Astrocyte (in vitro differentiated cells and primary cell): ENCODE results near the gene LRPAP1. TPM values are rescaled to one million over a fixed set of nuclear protein-coding genes. Genes with fewer than 3 reads are reported as not detected.
"Not testable (repeated sequence)": the region's sequence is repeated elsewhere in the genome, so short reads cannot be mapped to it uniquely, and the experiment has no call there.

ENCODE experiments used
- DNase-seq: peaks from one replicate; pipeline ENCODE4 v3.0.0-alpha.2; 2010; ENCODE audit warnings: low read depth
- FAIRE-seq: peaks from 2 replicates; lab custom pipeline; 2011; peaks lifted over from hg19 to GRCh38; lab: Jason Lieb, UNC
- H2AFZ ChIP-seq: 2 replicates; pipeline ENCODE4 v1.6.0; 2012; ENCODE audit warnings: low read depth, low read length, inconsistent platforms
- H3K27ac ChIP-seq: 2 replicates; pipeline ENCODE4 v1.5.1; 2011; ENCODE audit warnings: low read depth, low read length, inconsistent platforms
- H3K27me3 ChIP-seq: 2 replicates; pipeline ENCODE4 v1.6.0; 2011; ENCODE audit warnings: low read length, inconsistent platforms; ENCODE audit not compliant: insufficient read depth
- H3K36me3 ChIP-seq: 2 replicates; pipeline ENCODE4 v1.5.1; 2011; ENCODE audit warnings: low read length, inconsistent platforms; ENCODE audit not compliant: insufficient read depth
- H3K4me1 ChIP-seq: 2 replicates; pipeline ENCODE4 v1.5.1; 2011; ENCODE audit warnings: low read length, inconsistent platforms; ENCODE audit not compliant: insufficient read depth
- H3K4me2 ChIP-seq: 2 replicates; pipeline ENCODE4 v1.6.0; 2012; ENCODE audit warnings: low read length, inconsistent platforms
- H3K4me3 ChIP-seq: 2 replicates; pipeline ENCODE4 v1.5.1; 2011; ENCODE audit warnings: low read depth, mild to moderate bottlenecking, low read length, inconsistent platforms; ENCODE audit not compliant: insufficient read depth
- H3K79me2 ChIP-seq: 2 replicates; pipeline ENCODE4 v1.6.0; 2012; ENCODE audit warnings: mild to moderate bottlenecking, low read length, inconsistent platforms; ENCODE audit not compliant: insufficient read depth
- H3K9ac ChIP-seq: 2 replicates; pipeline ENCODE4 v1.6.0; 2012; ENCODE audit warnings: mild to moderate bottlenecking, low read length, inconsistent platforms
- H3K9me3 ChIP-seq: 2 replicates; pipeline ENCODE4 v1.5.1; 2012; ENCODE audit warnings: low read depth, mild to moderate bottlenecking, low read length, inconsistent platforms; ENCODE audit not compliant: insufficient read depth
- H4K20me1 ChIP-seq: 2 replicates; pipeline ENCODE4 v1.6.0; 2012; ENCODE audit warnings: low read length, inconsistent platforms; ENCODE audit not compliant: insufficient read depth
- H3K27ac Mint-ChIP-seq: one replicate; pipeline ENCODE4 v1.8.0; 2021; ENCODE audit warnings: mild to moderate bottlenecking, mixed read lengths; ENCODE audit not compliant: unreplicated experiment
- H3K27me3 Mint-ChIP-seq: one replicate; pipeline ENCODE4 v1.8.0; 2021; ENCODE audit warnings: low read depth, mixed read lengths; ENCODE audit not compliant: unreplicated experiment
- H3K36me3 Mint-ChIP-seq: one replicate; pipeline ENCODE4 v1.8.0; 2021; ENCODE audit warnings: low read depth, mixed read lengths; ENCODE audit not compliant: unreplicated experiment
- H3K4me1 Mint-ChIP-seq: one replicate; pipeline ENCODE4 v1.8.0; 2021; ENCODE audit warnings: low read depth, mixed read lengths; ENCODE audit not compliant: unreplicated experiment
- H3K4me3 Mint-ChIP-seq: one replicate; pipeline ENCODE4 v1.8.0; 2021; ENCODE audit warnings: mild to moderate bottlenecking, moderate library complexity, mixed read lengths; ENCODE audit not compliant: unreplicated experiment
- H3K9me3 Mint-ChIP-seq: one replicate; pipeline ENCODE4 v1.8.0; 2021; ENCODE audit warnings: mild to moderate bottlenecking, mixed read lengths; ENCODE audit not compliant: unreplicated experiment
- CTCF ChIP-seq: IDR thresholded peaks from 2 replicates; pipeline ENCODE4 v1.5.1; 2011; ENCODE audit warnings: low read depth, mild to moderate bottlenecking, inconsistent platforms, low read length, moderate library complexity; ENCODE audit not compliant: insufficient read depth
- EZH2 ChIP-seq: IDR thresholded peaks from 2 replicates; pipeline ENCODE4 v1.6.1; 2012; ENCODE audit warnings: mild to moderate bottlenecking, low read length, inconsistent platforms; ENCODE audit not compliant: insufficient read depth
- total RNA-seq: library from RNA; stranded (reverse); gene quantifications from 2 replicates; pipeline ENCODE4 v1.2.1, GENCODE V29; 2021

Gene LRPAP1
- total RNA-seq, 1 donor from 2014 or later = 191 TPM

- Mint-ChIP-seq H3K36me3 (peaks cover 35% of the 10 kb centered on the region), H3K9me3 (no peaks in the 10 kb centered on the region), H3K27ac (no peak overlapping the region), H3K27me3 (no peaks in the 10 kb centered on the region), H3K4me3 (no peak overlapping the region), H3K4me1 (no peaks in the 10 kb centered on the region)
- H3K4me2 ChIP-seq = no peak overlapping the region
- H3K4me1 ChIP-seq = no peaks in the 10 kb centered on the region
- no peak overlapping the region for H2AFZ ChIP-seq
- no peaks in the 10 kb centered on the region for H3K9me3 ChIP-seq
- H3K79me2 ChIP-seq = no peaks in the 10 kb centered on the region
- H3K36me3 ChIP-seq = peaks cover 12% of the 10 kb centered on the region
- TF ChIP-seq CTCF (no peak), EZH2 (no peak)
- no peaks in the 10 kb centered on the region for H3K27me3 ChIP-seq
- no peak overlapping the region for H3K9ac ChIP-seq
- DNase-seq (no peak), FAIRE-seq (no peak)
- H3K4me3 ChIP-seq = no peak overlapping the region
- H4K20me1 ChIP-seq = peaks cover 31% of the 10 kb centered on the region
- H3K27ac ChIP-seq = no peak overlapping the region
Observed at GRCh38 chr4:3512279-3512678, 19.9 kb downstream of the LRPAP1 start.

GRCh38 chr4:3511601-3512000, 20.6 kb downstream of the LRPAP1 start:
- not testable (repeated sequence) for H3K9me3 ChIP-seq, H3K4me3 ChIP-seq, H2AFZ ChIP-seq, H3K4me1 ChIP-seq, H3K27ac Mint-ChIP-seq, H3K27me3 ChIP-seq, H3K27ac ChIP-seq, H3K79me2 ChIP-seq, DNase-seq, H3K9me3 Mint-ChIP-seq, H3K4me3 Mint-ChIP-seq, H3K27me3 Mint-ChIP-seq, FAIRE-seq, H3K9ac ChIP-seq, H3K4me1 Mint-ChIP-seq, H3K4me2 ChIP-seq
- Histone ChIP-seq H4K20me1 (peaks cover 38% of the 10 kb centered on the region), H3K36me3 (peaks cover 12% of the 10 kb centered on the region)
- peaks cover 34% of the 10 kb centered on the region for H3K36me3 Mint-ChIP-seq

GRCh38 chr4:3511187-3511586, 21.0 kb downstream of the LRPAP1 start:
- TF ChIP-seq EZH2 (no peak), CTCF (no peak)
- Mint-ChIP-seq H3K4me1 (no peaks in the 10 kb centered on the region), H3K9me3 (no peaks in the 10 kb centered on the region), H3K27ac (no peak overlapping the region), H3K4me3 (no peak overlapping the region), H3K36me3 (peaks cover 36% of the 10 kb centered on the region), H3K27me3 (no peaks in the 10 kb centered on the region)
- no peaks in the 10 kb centered on the region for H3K9me3 ChIP-seq
- H3K27me3 ChIP-seq = no peaks in the 10 kb centered on the region
- H3K27ac ChIP-seq = no peak overlapping the region
- H3K9ac ChIP-seq = no peak overlapping the region
- H3K79me2 ChIP-seq = peaks cover 5% of the 10 kb centered on the region
- DNase-seq (no peak), FAIRE-seq (no peak)
- H3K4me2 ChIP-seq = no peak overlapping the region
- H4K20me1 ChIP-seq = peaks cover 39% of the 10 kb centered on the region
- no peak overlapping the region for H3K4me3 ChIP-seq
- no peak overlapping the region for H2AFZ ChIP-seq
- no peaks in the 10 kb centered on the region for H3K4me1 ChIP-seq
- peaks cover 12% of the 10 kb centered on the region for H3K36me3 ChIP-seq
